Parathyroid adenoma (tissue), 2 donors: ENCODE results near the gene MPC1.
"Not testable (repeated sequence)": the region's sequence is repeated elsewhere in the genome, so short reads cannot be mapped to it uniquely, and the experiment has no call there.

Experiments used
- H2AFZ ChIP-seq: fragments of 300-600 bp; sonication (generic); one replicate; pipeline ENCODE4 v1.7.0; 2017; ENCODE audit warnings: antibody characterized with exemption, mild to moderate bottlenecking
- H3K27ac ChIP-seq: fragments of 300-600 bp; sonication (generic); one replicate; pipeline ENCODE4 v1.7.0; 2017
- H3K27me3 ChIP-seq: fragments of 300-600 bp; sonication (generic); one replicate; pipeline ENCODE4 v1.7.0; 2017; ENCODE audit warnings: low read length; ENCODE audit not compliant: control insufficient read depth, insufficient read depth
- H3K36me3 ChIP-seq: fragments of 300-600 bp; sonication (generic); one replicate; pipeline ENCODE4 v1.7.0; 2017; ENCODE audit warnings: low read length; ENCODE audit not compliant: control insufficient read depth, insufficient read depth
- H3K4me1 ChIP-seq: fragments of 300-600 bp; sonication (generic); one replicate; pipeline ENCODE4 v1.7.0; 2017; ENCODE audit warnings: control low read depth
- H3K4me2 ChIP-seq: fragments of 300-600 bp; sonication (generic); one replicate; pipeline ENCODE4 v1.7.0; 2017; ENCODE audit warnings: low read length
- H3K4me3 ChIP-seq: fragments of 300-600 bp; sonication (generic); one replicate; pipeline ENCODE4 v1.7.0; 2017; ENCODE audit warnings: low read depth, low read length
- H3K79me2 ChIP-seq: fragments of 300-600 bp; sonication (generic); one replicate; pipeline ENCODE4 v1.7.0; 2017; ENCODE audit warnings: control low read depth
- H3K9ac ChIP-seq: fragments of 300-600 bp; sonication (generic); one replicate; pipeline ENCODE4 v1.7.0; 2017; ENCODE audit warnings: mild to moderate bottlenecking
- H3K9me3 ChIP-seq: fragments of 300-600 bp; sonication (generic); one replicate; pipeline ENCODE4 v1.7.0; 2017; ENCODE audit warnings: low read length; ENCODE audit not compliant: control insufficient read depth
- TF ChIP-seq, protein P1 (sequence below): fragments of 300-600 bp; sonication (generic); IDR thresholded peaks from one replicate; pipeline ENCODE4 v1.7.0; 2017; ENCODE audit warnings: antibody characterized with exemption, mild to moderate bottlenecking
- donor health status: primary hyperparathyroidism.

MPC1 gene

DNA sequence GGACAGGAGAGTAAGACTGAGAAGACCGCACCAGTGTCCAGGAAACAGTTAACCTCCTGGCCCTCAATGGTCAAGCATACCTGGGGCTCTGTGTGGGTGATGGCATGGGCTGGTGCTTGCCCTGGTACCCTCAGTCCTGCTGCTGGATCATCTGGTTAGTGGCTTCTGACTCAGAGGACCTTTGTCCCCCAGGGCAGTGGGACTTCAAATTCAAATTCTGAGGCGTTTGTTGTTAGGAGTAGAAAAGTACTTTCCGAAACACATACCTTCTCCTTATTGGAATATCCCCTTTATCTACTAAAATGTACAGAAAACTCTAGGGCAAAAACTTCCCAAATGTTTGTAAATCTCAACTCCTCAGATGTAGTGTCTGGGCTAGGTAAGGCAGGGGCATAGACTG is 36.3 kb downstream of the MPC1 start:
- H3K79me2 ChIP-seq: peaks cover 10% of the 10 kb centered on the region
- H3K36me3 ChIP-seq: no peaks in the 10 kb centered on the region
- no peak overlapping the region for H3K27ac ChIP-seq
- H2AFZ ChIP-seq: no peak overlapping the region
- H3K27me3 ChIP-seq: no peaks in the 10 kb centered on the region
- H3K4me2 ChIP-seq: no peak overlapping the region
- H3K9me3 ChIP-seq: no peaks in the 10 kb centered on the region
- H3K4me1 ChIP-seq: peaks cover 3% of the 10 kb centered on the region
- TF ChIP-seq, protein P1, sequence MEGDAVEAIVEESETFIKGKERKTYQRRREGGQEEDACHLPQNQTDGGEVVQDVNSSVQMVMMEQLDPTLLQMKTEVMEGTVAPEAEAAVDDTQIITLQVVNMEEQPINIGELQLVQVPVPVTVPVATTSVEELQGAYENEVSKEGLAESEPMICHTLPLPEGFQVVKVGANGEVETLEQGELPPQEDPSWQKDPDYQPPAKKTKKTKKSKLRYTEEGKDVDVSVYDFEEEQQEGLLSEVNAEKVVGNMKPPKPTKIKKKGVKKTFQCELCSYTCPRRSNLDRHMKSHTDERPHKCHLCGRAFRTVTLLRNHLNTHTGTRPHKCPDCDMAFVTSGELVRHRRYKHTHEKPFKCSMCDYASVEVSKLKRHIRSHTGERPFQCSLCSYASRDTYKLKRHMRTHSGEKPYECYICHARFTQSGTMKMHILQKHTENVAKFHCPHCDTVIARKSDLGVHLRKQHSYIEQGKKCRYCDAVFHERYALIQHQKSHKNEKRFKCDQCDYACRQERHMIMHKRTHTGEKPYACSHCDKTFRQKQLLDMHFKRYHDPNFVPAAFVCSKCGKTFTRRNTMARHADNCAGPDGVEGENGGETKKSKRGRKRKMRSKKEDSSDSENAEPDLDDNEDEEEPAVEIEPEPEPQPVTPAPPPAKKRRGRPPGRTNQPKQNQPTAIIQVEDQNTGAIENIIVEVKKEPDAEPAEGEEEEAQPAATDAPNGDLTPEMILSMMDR: no peak
- no peak overlapping the region for H3K9ac ChIP-seq
- no peak overlapping the region for H3K4me3 ChIP-seq

GRCh38 chr6:166345672-166346071 is 37.1 kb downstream of the MPC1 start:
- not testable (repeated sequence) for H3K4me1 ChIP-seq, H3K27me3 ChIP-seq, H3K27ac ChIP-seq, H3K9me3 ChIP-seq, H3K79me2 ChIP-seq, H2AFZ ChIP-seq, H3K36me3 ChIP-seq, H3K9ac ChIP-seq, H3K4me3 ChIP-seq, H3K4me2 ChIP-seq

DNA sequence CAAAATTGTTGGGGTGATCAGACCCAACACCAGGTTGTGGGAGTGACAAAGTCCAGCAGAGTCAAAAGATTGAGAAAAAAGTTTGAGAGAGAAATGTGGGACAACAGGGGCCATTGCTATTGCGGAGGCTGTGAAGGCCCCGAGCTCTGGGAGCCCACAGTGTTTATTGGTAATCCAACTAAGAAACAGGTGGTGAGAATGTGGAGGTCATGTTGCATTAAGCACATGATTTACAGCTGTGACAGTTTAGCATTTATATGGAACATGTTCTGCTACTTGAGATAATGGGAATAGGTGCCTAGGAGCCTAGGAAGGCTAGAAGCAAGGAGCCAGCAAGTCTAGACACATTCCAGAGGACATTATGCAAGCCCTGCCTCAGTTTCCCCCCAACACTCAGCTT is 37.8 kb downstream of the MPC1 start:
- not testable (repeated sequence) for H2AFZ ChIP-seq, H3K4me2 ChIP-seq, H3K36me3 ChIP-seq, H3K27me3 ChIP-seq, H3K9me3 ChIP-seq, H3K27ac ChIP-seq, H3K4me3 ChIP-seq, H3K4me1 ChIP-seq, H3K9ac ChIP-seq
- peaks cover 13% of the 10 kb centered on the region for H3K79me2 ChIP-seq

DNA sequence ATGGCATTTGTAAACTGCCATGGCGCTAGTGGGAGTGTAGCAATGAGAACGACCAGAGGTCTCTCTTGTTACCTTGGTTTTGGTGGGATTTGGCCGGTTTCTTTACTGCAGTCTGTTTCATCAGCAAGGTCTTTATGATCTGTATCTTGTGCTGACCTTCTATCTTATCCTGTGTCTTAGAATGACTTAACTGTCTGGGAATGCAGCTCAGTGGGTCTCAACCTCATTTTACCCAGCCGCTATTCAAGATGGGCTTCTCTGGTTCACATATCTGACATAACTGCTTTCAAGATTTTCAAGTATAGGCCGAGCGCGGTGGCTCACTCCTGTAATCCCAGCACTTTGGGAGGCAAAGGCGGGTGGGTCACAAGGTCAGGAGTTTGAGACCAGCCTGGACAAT is 38.5 kb downstream of the MPC1 start:
- Histone ChIP-seq H3K27ac (no peak overlapping the region), H3K4me2 (no peak overlapping the region), H3K27me3 (no peaks in the 10 kb centered on the region), H3K4me1 (peaks cover 8% of the 10 kb centered on the region), H3K4me3 (no peak overlapping the region), H3K79me2 (peaks cover 20% of the 10 kb centered on the region), H3K36me3 (no peaks in the 10 kb centered on the region), H3K9me3 (no peaks in the 10 kb centered on the region), H3K9ac (no peak overlapping the region), H2AFZ (no peak overlapping the region)
- TF ChIP-seq, protein P1: no peak

- peak overlapping the region; percentile 58 for H3K27ac ChIP-seq
- H3K9ac ChIP-seq: peak overlapping the region; percentile 75
- TF ChIP-seq, protein P1: no peak
- H3K4me1 ChIP-seq: peaks cover 8% of the 10 kb centered on the region
- H3K4me3 ChIP-seq: peak overlapping the region; percentile 90
- H3K27me3 ChIP-seq: no peaks in the 10 kb centered on the region
- H3K36me3 ChIP-seq: no peaks in the 10 kb centered on the region
- H3K4me2 ChIP-seq: peak overlapping the region; percentile 76
- H3K79me2 ChIP-seq: peaks cover 25% of the 10 kb centered on the region
- H2AFZ ChIP-seq: peak overlapping the region; percentile 94
- H3K9me3 ChIP-seq: no peaks in the 10 kb centered on the region
Observed at GRCh38 chr6:166343150-166343487, 39.6 kb downstream of the MPC1 start.

GRCh38 chr6:166342349-166343149 is 40.2 kb downstream of the MPC1 start, which contains the start of gene SFT2D1:
TSS of gene SFT2D1 (minus strand) at chr6:166342545. CDS start at chr6:166342481, 64 bp downstream.
- Histone ChIP-seq H3K27me3 (no peaks in the 10 kb centered on the region), H3K27ac (peak within 1 kb of the TSS; percentile 58), H3K9ac (peak within 1 kb of the TSS; percentile 75), H3K4me1 (peaks cover 8% of the 10 kb centered on the region), H3K79me2 (peaks cover 25% of the 10 kb centered on the region), H3K9me3 (no peaks in the 10 kb centered on the region), H2AFZ (peak within 1 kb of the TSS; percentile 94), H3K36me3 (no peaks in the 10 kb centered on the region), H3K4me3 (peak within 1 kb of the TSS; percentile 90), H3K4me2 (peak within 1 kb of the TSS; percentile 76)
- TF ChIP-seq, protein P1: no peak
